IPS-18a (cell line): ENCODE data around the gene EIF2AK2.
"Not testable (repeated sequence)": the region's sequence is repeated elsewhere in the genome, so short reads cannot be mapped to it uniquely, and the experiment has no call there.

Experiments
- H3K27ac ChIP-seq: one replicate; pipeline ENCODE4 v1.5.1; 2013; ENCODE audit warnings: low read length
- H3K27me3 ChIP-seq: one replicate; pipeline ENCODE4 v1.6.1; 2013; ENCODE audit warnings: mild to moderate bottlenecking, low read length; ENCODE audit not compliant: control insufficient read depth, insufficient read depth
- H3K36me3 ChIP-seq: one replicate; pipeline ENCODE4 v1.6.1; 2013; ENCODE audit warnings: low read depth, low read length; ENCODE audit not compliant: control insufficient read depth
- H3K4me1 ChIP-seq: one replicate; pipeline ENCODE4 v1.6.1; 2013; ENCODE audit warnings: low read depth, low read length; ENCODE audit not compliant: control insufficient read depth
- H3K4me3 ChIP-seq: one replicate; pipeline ENCODE4 v1.5.1; 2013; ENCODE audit warnings: low read length
- H3K9ac ChIP-seq: one replicate; pipeline ENCODE4 v1.6.1; 2013; ENCODE audit warnings: mild to moderate bottlenecking, low read length, moderate library complexity
- H3K9me3 ChIP-seq: one replicate; pipeline ENCODE4 v1.6.1; 2013; ENCODE audit warnings: low read depth, low read length; ENCODE audit not compliant: control insufficient read depth

EIF2AK2 gene

GRCh38 chr2:37156857-37157714 is at the start of gene EIF2AK2:
Gene EIF2AK2 (minus strand): TSS chr2:37156980. CDS start chr2:37147806, 9,174 bp downstream.
- Histone ChIP-seq H3K27me3 (no peaks in the 10 kb centered on the region), H3K4me3 (peak within 1 kb of the TSS; percentile 69), H3K36me3 (no peaks in the 10 kb centered on the region), H3K27ac (no peak within 1 kb of the TSS), H3K4me1 (peaks cover 5% of the 10 kb centered on the region), H3K9me3 (no peaks in the 10 kb centered on the region), H3K9ac (peak within 1 kb of the TSS; percentile 61)

GRCh38 chr2:37205689-37206341 is 49.0 kb upstream of the EIF2AK2 start:
- Histone ChIP-seq H3K36me3 (peaks cover 79% of the 10 kb centered on the region), H3K4me3 (peak overlapping the region; percentile 45), H3K9me3 (peaks cover 23% of the 10 kb centered on the region), H3K4me1 (peaks cover 19% of the 10 kb centered on the region), H3K9ac (peak overlapping the region; percentile 71), H3K27ac (peak overlapping the region; percentile 82), H3K27me3 (no peaks in the 10 kb centered on the region)

GRCh38 chr2:37205071-37205661 is 48.4 kb upstream of the EIF2AK2 start:
- Histone ChIP-seq H3K4me1 (peaks cover 24% of the 10 kb centered on the region), H3K36me3 (peaks cover 79% of the 10 kb centered on the region), H3K4me3 (peak overlapping the region; percentile 45), H3K9me3 (peaks cover 23% of the 10 kb centered on the region), H3K27ac (peak overlapping the region; percentile 82), H3K9ac (peak overlapping the region; percentile 71)
- H3K27me3 ChIP-seq = not testable (repeated sequence)

GRCh38 chr2:37203708-37204107 is 46.9 kb upstream of the EIF2AK2 start:
- H3K4me3 ChIP-seq = no peak overlapping the region
- peaks cover 70% of the 10 kb centered on the region for H3K36me3 ChIP-seq
- no peak overlapping the region for H3K9ac ChIP-seq
- H3K9me3 ChIP-seq = peaks cover 15% of the 10 kb centered on the region
- H3K4me1 ChIP-seq = peaks cover 26% of the 10 kb centered on the region
- no peak overlapping the region for H3K27ac ChIP-seq
- no peaks in the 10 kb centered on the region for H3K27me3 ChIP-seq

- Histone ChIP-seq H3K4me3 (no peak overlapping the region), H3K36me3 (peaks cover 50% of the 10 kb centered on the region), H3K9ac (no peak overlapping the region), H3K27me3 (no peaks in the 10 kb centered on the region), H3K9me3 (peaks cover 9% of the 10 kb centered on the region), H3K27ac (no peak overlapping the region), H3K4me1 (peaks cover 31% of the 10 kb centered on the region)
Observed at GRCh38 chr2:37201766-37202165, 45.0 kb upstream of the EIF2AK2 start.

- Histone ChIP-seq H3K36me3 (peaks cover 47% of the 10 kb centered on the region), H3K27me3 (no peaks in the 10 kb centered on the region), H3K9me3 (peaks cover 9% of the 10 kb centered on the region), H3K9ac (no peak overlapping the region), H3K4me3 (no peak overlapping the region), H3K27ac (no peak overlapping the region), H3K4me1 (peaks cover 31% of the 10 kb centered on the region)
Observed at GRCh38 chr2:37201208-37201607, 44.4 kb upstream of the EIF2AK2 start.

GRCh38 chr2:37198681-37199065 is 41.9 kb upstream of the EIF2AK2 start:
- no peak overlapping the region for H3K4me3 ChIP-seq
- no peaks in the 10 kb centered on the region for H3K27me3 ChIP-seq
- H3K9me3 ChIP-seq = peaks cover 5% of the 10 kb centered on the region
- H3K36me3 ChIP-seq = peaks cover 38% of the 10 kb centered on the region
- peaks cover 12% of the 10 kb centered on the region for H3K4me1 ChIP-seq
- H3K9ac ChIP-seq = peak overlapping the region; percentile 31
- H3K27ac ChIP-seq = peak overlapping the region; percentile 81

- no peaks in the 10 kb centered on the region for H3K9me3 ChIP-seq
- H3K9ac ChIP-seq = peak within 1 kb of the TSS; percentile 46
- H3K27me3 ChIP-seq = no peaks in the 10 kb centered on the region
- peaks cover 19% of the 10 kb centered on the region for H3K36me3 ChIP-seq
- H3K4me1 ChIP-seq = peaks cover 24% of the 10 kb centered on the region
- H3K27ac ChIP-seq = no peak within 1 kb of the TSS
- H3K4me3 ChIP-seq = peak within 1 kb of the TSS; percentile 65
Observed at GRCh38 chr2:37196320-37197195, 39.8 kb upstream of the EIF2AK2 start, which contains the start of gene CEBPZOS. Gene CEBPZOS (plus strand): TSS chr2:37196496. CDS start chr2:37199705, 3,209 bp downstream.

GRCh38 chr2:37195862-37196319 is 39.1 kb upstream of the EIF2AK2 start:
- not testable (repeated sequence) for H3K27me3 ChIP-seq, H3K27ac ChIP-seq, H3K9me3 ChIP-seq, H3K9ac ChIP-seq
- Histone ChIP-seq H3K4me1 (peaks cover 29% of the 10 kb centered on the region), H3K36me3 (peaks cover 12% of the 10 kb centered on the region), H3K4me3 (peak overlapping the region; percentile 65)

- no peak overlapping the region for H3K9ac ChIP-seq
Observed at GRCh38 chr2:37192551-37192950, 35.8 kb upstream of the EIF2AK2 start.

GRCh38 chr2:37191747-37192146 is 35.0 kb upstream of the EIF2AK2 start:
- Histone ChIP-seq H3K4me3 (no peak overlapping the region), H3K27me3 (no peaks in the 10 kb centered on the region), H3K27ac (no peak overlapping the region), H3K4me1 (peaks cover 41% of the 10 kb centered on the region), H3K9ac (no peak overlapping the region), H3K36me3 (no peaks in the 10 kb centered on the region), H3K9me3 (no peaks in the 10 kb centered on the region)

More at GRCh38 chr2:37192551-37192950, 35.8 kb upstream of the EIF2AK2 start:
- no peaks in the 10 kb centered on the region for H3K27me3 ChIP-seq
- H3K4me1 ChIP-seq = peaks cover 41% of the 10 kb centered on the region
- H3K9me3 ChIP-seq = no peaks in the 10 kb centered on the region
- no peak overlapping the region for H3K27ac ChIP-seq
- H3K36me3 ChIP-seq = no peaks in the 10 kb centered on the region
- no peak overlapping the region for H3K4me3 ChIP-seq
